Liver (tissue), 9 donors: ENCODE data around the gene FAM111A. TPM values are rescaled to one million over a fixed set of nuclear protein-coding genes. Genes with fewer than 3 reads are reported as not detected.
A peak's percentile ranks its signal among the peaks of the same experiment; 100 is the strongest.

Experiments
- DNase-seq: peaks from one replicate; pipeline ENCODE4 v3.0.0-alpha.2; 2017; ENCODE audit warnings: low spot score
- H3K27ac ChIP-seq, 2 donors: one replicate each; pipeline ENCODE4 v1.7.0; 2013; ENCODE audit warnings: inconsistent platforms in 2 of 2, low read length in 2 of 2, control low read depth in 1 of 2, low read depth in 1 of 2, mild to moderate bottlenecking in 1 of 2
- H3K27me3 ChIP-seq, 4 donors: one replicate each; pipeline versions ENCODE4 v1.6.1 to v1.7.0; 2013; ENCODE audit warnings: low read length in 3 of 4, inconsistent platforms in 1 of 4, mild to moderate bottlenecking in 1 of 4, moderate library complexity in 1 of 4; ENCODE audit not compliant: control insufficient read depth in 4 of 4, insufficient read depth in 4 of 4
- H3K36me3 ChIP-seq, 4 donors: one replicate each; pipeline versions ENCODE4 v1.6.1 to v1.7.0; 2013; ENCODE audit warnings: low read length in 3 of 4, mild to moderate bottlenecking in 3 of 4, low read depth in 1 of 4, moderate library complexity in 1 of 4; ENCODE audit not compliant: control insufficient read depth in 4 of 4, insufficient read depth in 3 of 4
- H3K4me1 ChIP-seq, 4 donors: one replicate each; pipeline versions ENCODE4 v1.6.1 to v1.7.0; 2013; ENCODE audit warnings: low read length in 3 of 4, mild to moderate bottlenecking in 3 of 4, moderate library complexity in 1 of 4; ENCODE audit not compliant: control insufficient read depth in 4 of 4, insufficient read depth in 4 of 4
- H3K4me3 ChIP-seq, 3 donors: one replicate each; pipeline versions ENCODE4 v1.6.1 to v1.7.0; 2013; ENCODE audit warnings: low read length in 3 of 3, control low read depth in 1 of 3, low read depth in 1 of 3, mild to moderate bottlenecking in 1 of 3
- H3K9ac ChIP-seq, 2 donors: one replicate each; pipeline ENCODE4 v1.7.0; 2013; ENCODE audit warnings: low read length in 2 of 2, mild to moderate bottlenecking in 2 of 2, moderate library complexity in 2 of 2, control low read depth in 1 of 2, low read depth in 1 of 2
- H3K9me3 ChIP-seq, 4 donors: one replicate each; pipeline versions ENCODE4 v1.6.1 to v1.7.0; 2013; ENCODE audit warnings: low read length in 3 of 4; ENCODE audit not compliant: control insufficient read depth in 4 of 4
- ATF3 ChIP-seq: IDR thresholded peaks from 2 replicates; pipeline ENCODE4 v1.6.1; 2016; ENCODE audit warnings: antibody characterized with exemption
- CTCF ChIP-seq: fragments of 150-350 bp; IDR thresholded peaks from 2 replicates; pipeline ENCODE4 v1.5.1; 2017; ENCODE audit warnings: improper control_type of control experiment, low read depth, low read length; ENCODE audit not compliant: missing input control
- EGR1 ChIP-seq, 2 donors: IDR thresholded peaks; 2 replicates each; pipeline ENCODE4 v1.6.1; 2016 to 2018; ENCODE audit warnings: antibody characterized with exemption in 2 of 2, low read depth in 2 of 2
- FOXA1 ChIP-seq: IDR thresholded peaks from 2 replicates; pipeline ENCODE4 v1.6.1; 2016; ENCODE audit warnings: antibody characterized with exemption
- FOXA2 ChIP-seq: IDR thresholded peaks from 2 replicates; pipeline ENCODE4 v1.6.1; 2016; ENCODE audit warnings: antibody characterized with exemption
- GABPA ChIP-seq, 2 donors: IDR thresholded peaks in 1 of 2; conservative IDR thresholded peaks in 1 of 2; 2 replicates each; pipeline ENCODE4 v1.6.1; 2016; ENCODE audit warnings: antibody characterized with exemption in 2 of 2, mild to moderate bottlenecking in 1 of 2, moderate library complexity in 1 of 2
- HNF4A ChIP-seq, 2 donors: conservative IDR thresholded peaks; 2 replicates each; pipeline ENCODE4 v1.6.1; 2016; ENCODE audit warnings: antibody characterized with exemption in 2 of 2, mild to moderate bottlenecking in 2 of 2
- HNF4G ChIP-seq: IDR thresholded peaks from 2 replicates; pipeline ENCODE4 v1.6.1; 2016; ENCODE audit warnings: antibody characterized with exemption
- JUND ChIP-seq, 2 donors: IDR thresholded peaks; 2 replicates each; pipeline ENCODE4 v1.6.1; 2016; ENCODE audit warnings: antibody characterized with exemption in 2 of 2
- MAX ChIP-seq: IDR thresholded peaks from 2 replicates; pipeline ENCODE4 v1.6.1; 2016; ENCODE audit warnings: antibody characterized with exemption
- NR2F2 ChIP-seq: IDR thresholded peaks from 2 replicates; pipeline ENCODE4 v1.6.1; 2016; ENCODE audit warnings: antibody characterized with exemption
- RAD21 ChIP-seq, 2 donors: IDR thresholded peaks; 2 replicates each; pipeline ENCODE4 v1.6.1; 2016; ENCODE audit warnings: antibody characterized with exemption in 2 of 2, mild to moderate bottlenecking in 2 of 2
- REST ChIP-seq: IDR thresholded peaks from 2 replicates; pipeline ENCODE4 v1.6.1; 2016; ENCODE audit warnings: antibody characterized with exemption, mild to moderate bottlenecking
- RXRA ChIP-seq, 2 donors: IDR thresholded peaks; 2 replicates each; pipeline ENCODE4 v1.6.1; 2017 to 2018; ENCODE audit warnings: antibody characterized with exemption in 2 of 2, mild to moderate bottlenecking in 1 of 2
- SP1 ChIP-seq: IDR thresholded peaks from 2 replicates; pipeline ENCODE4 v1.6.1; 2018; ENCODE audit warnings: antibody characterized with exemption, mild to moderate bottlenecking
- TAF1 ChIP-seq: conservative IDR thresholded peaks from 2 replicates; pipeline ENCODE4 v1.6.1; 2016; ENCODE audit warnings: antibody characterized with exemption, mild to moderate bottlenecking
- YY1 ChIP-seq: IDR thresholded peaks from 2 replicates; pipeline ENCODE4 v1.6.1; 2016; ENCODE audit warnings: antibody characterized with exemption, mild to moderate bottlenecking
- WGBS: extraction: QIAGEN DNeasy Blood & Tissue Kit; methylation state at CpG from one replicate; pipeline ENCODE4 v1.1.7; 2013; 5-methylcytosine and 5-hydroxymethylcytosine counted together
- polyA plus RNA-seq, 2 donors: library from polyadenylated mRNA; stranded (reverse) in 1 of 2; unstranded in 1 of 2; fragments of 200-250 nt in 1 of 2; fragments of >200 nt in 1 of 2; fragmentation: Nextera tagmentation in 1 of 2; extraction: Ambion mirVana in 1 of 2; gene quantifications; one replicate each; pipeline versions ENCODE4 v1.2.1 to v1.2.3, GENCODE V29; 2013 to 2015
- total RNA-seq, 2 donors: library from RNA; depleted of rRNA; stranded (reverse); fragments of >200 nt; gene quantifications; one replicate each; pipeline ENCODE4 v1.2.3, GENCODE V29; 2014
- donor health status: healthy.
- donor health status: healthy.
- donor health status: healthy.
- donor health status: healthy.
- donor health status: healthy.

Gene FAM111A
- total and polyA plus RNA-seq, 4 donors = 5.9 to 27.0 (median 14.2) TPM

GRCh38 chr11:59200423-59200746 is 57.7 kb downstream of the FAM111A start (continued):
- no peak for TF ChIP-seq GABPA (IDR thresholded peaks at IDR 0.05 in 1 of 2, conservative IDR thresholded peaks at IDR 0.05 in 1 of 2)

- Histone ChIP-seq H3K4me3 (no peak overlapping the region), H3K4me1 (peaks cover 2 to 16% (median 10%) of the 10 kb centered on the region in 4 donors), H3K36me3 (peaks cover 2 to 62% (median 34%) of the 10 kb centered on the region in 4 donors), H3K9me3 (no peaks in the 10 kb centered on the region), H3K27me3 (no peaks in the 10 kb centered on the region), H3K27ac (no peak overlapping the region), H3K9ac (no peak overlapping the region)
- TF ChIP-seq FOXA1 (no peak), GABPA (IDR thresholded peaks at IDR 0.05 in 1 of 2, conservative IDR thresholded peaks at IDR 0.05 in 1 of 2) (no peak), YY1 (no peak), HNF4A (conservative IDR thresholded peaks at IDR 0.05) (peak; percentile 15 to 34), MAX (no peak), HNF4G (no peak), RAD21 (IDR thresholded peaks at IDR 0.05) (peak; percentile 75 to 83), JUND (IDR thresholded peaks at IDR 0.05) (no peak), FOXA2 (no peak), TAF1 (no peak), NR2F2 (no peak), REST (no peak), CTCF (peak; percentile 58), EGR1 (IDR thresholded peaks at IDR 0.05; ENCODE audit: low read depth in 2 of 2) (no peak), ATF3 (no peak), RXRA (IDR thresholded peaks at IDR 0.05) (peak; percentile 55 to 82), SP1 (peak; percentile 20)
- DNase-seq = no peak
- WGBS = 76% methylated on average over 3 of the region's 3 CpGs
These were observed 58.7 kb downstream of the FAM111A start for GRCh38 chr11:59201353-59201752.

Other genes with a start within 250 kb of the FAM111A start
- 100 to 1,000 TPM in 1 of 2 donors, 10 to 100 TPM in 1; 64.9 to 622 TPM for gene GLYATL1, start 203.4 kb upstream of the FAM111A start, total RNA-seq
- 100 to 1,000 TPM; 246 to 248 TPM for gene GLYATL1, start 203.4 kb upstream of the FAM111A start, polyA plus RNA-seq
- not detected for gene GLYATL1B, start 56.5 kb upstream of the FAM111A start, total RNA-seq
- not detected for gene GLYATL1B, start 56.5 kb upstream of the FAM111A start, polyA plus RNA-seq
- 1 to 10 TPM in 1 of 2 donors, under 1 TPM in 1; 0.08 to 2.6 TPM for gene FAM111B, start 35.6 kb upstream of the FAM111A start, total RNA-seq
- 1 to 10 TPM in 1 of 2 donors, under 1 TPM in 1; 0.32 to 2.4 TPM for gene FAM111B, start 35.6 kb upstream of the FAM111A start, polyA plus RNA-seq
- gene DTX4, start 29.3 kb downstream of the FAM111A start, total RNA-seq = 10 to 100 TPM; 10.6 to 21.4 TPM
- 10 to 100 TPM in 1 of 2 donors, 1 to 10 TPM in 1; 7.5 to 17.9 TPM for gene DTX4, start 29.3 kb downstream of the FAM111A start, polyA plus RNA-seq
- 10 to 100 TPM; 21.1 to 27.2 TPM for gene MPEG1, start 70.1 kb downstream of the FAM111A start, total RNA-seq
- gene MPEG1, start 70.1 kb downstream of the FAM111A start, polyA plus RNA-seq = 10 to 100 TPM in 1 of 2 donors, 1 to 10 TPM in 1; 3.2 to 12.8 TPM
- under 1 TPM in 1 of 2 donors, not detected in 1; 0.25 TPM for gene OR5AN1, start 216.0 kb downstream of the FAM111A start, total RNA-seq
- gene OR5AN1, start 216.0 kb downstream of the FAM111A start, polyA plus RNA-seq = under 1 TPM in 1 of 2 donors, not detected in 1; 0.06 TPM